GM23248 (cell line): ENCODE results near the gene DLG2.

Experiments
- EZH2 ChIP-seq: fragments of 200-600 bp; sonication (generic); IDR thresholded peaks from 2 replicates; pipeline ENCODE4 v1.6.1; 2018; ENCODE audit warnings: antibody characterized with exemption, mild to moderate bottlenecking; ENCODE audit not compliant: insufficient read depth, poor library complexity, severe bottlenecking
- EZH2phosphoT487 ChIP-seq: fragments of 200-600 bp; sonication (generic); IDR thresholded peaks from 2 replicates; pipeline ENCODE4 v1.6.1; 2018; ENCODE audit warnings: antibody characterized with exemption, moderate library complexity, mild to moderate bottlenecking, low read depth; ENCODE audit not compliant: insufficient read depth

GRCh38 chr11:83709434-83709833 is 1917.7 kb downstream of the DLG2 start:
- TF ChIP-seq EZH2, result no peak
- TF ChIP-seq EZH2phosphoT487, result no peak
